NCI-H2196 (cell line): Measurements from ENCODE around the gene HACD1.

Experiments used
- DNase-seq: peaks from one replicate; lab custom pipeline; 2025; ENCODE audit not compliant: unreplicated experiment; lab: John Stamatoyannopoulos, UW

HACD1 gene

DNA sequence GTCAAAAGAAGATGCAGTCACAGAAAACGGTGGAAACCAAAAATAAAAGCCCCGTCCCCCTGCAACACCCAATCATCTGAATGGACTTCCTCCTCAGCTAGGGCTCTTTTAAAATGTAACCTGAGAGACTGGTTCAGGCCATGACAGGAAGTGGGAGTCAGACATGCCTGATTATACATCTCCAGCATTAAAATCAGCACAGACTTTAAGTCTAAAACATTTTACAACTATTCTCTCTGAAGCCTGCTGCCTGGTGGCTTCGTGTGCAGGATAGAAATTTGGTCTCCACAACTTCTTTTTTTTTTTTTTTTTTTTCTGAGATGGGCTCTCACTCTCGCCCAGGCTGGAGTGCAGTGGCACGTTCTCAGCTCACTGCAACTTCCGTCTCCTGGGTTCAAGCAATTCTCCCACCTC, 30.3 kb downstream of the HACD1 start:
- no peak for DNase-seq

DNA sequence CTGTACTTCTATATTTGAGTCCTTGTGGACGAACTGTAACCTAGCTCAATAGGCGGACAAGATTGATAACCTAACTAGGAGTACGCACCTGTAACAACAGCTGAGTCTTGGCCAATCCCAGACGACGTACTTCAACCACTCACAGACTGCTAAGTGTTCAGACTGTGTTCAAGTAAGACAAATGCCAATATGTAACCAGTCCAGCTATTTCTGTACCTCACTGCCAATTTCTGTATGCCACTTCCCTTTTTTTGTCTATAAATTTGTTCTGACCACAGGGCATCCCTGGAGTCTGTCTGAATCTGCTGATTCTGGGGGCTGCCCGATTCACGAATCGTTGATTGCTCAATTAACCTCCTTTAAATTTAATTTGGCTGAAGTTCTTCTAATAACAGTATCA, 32.2 kb downstream of the HACD1 start:
- no peak for DNase-seq

DNA sequence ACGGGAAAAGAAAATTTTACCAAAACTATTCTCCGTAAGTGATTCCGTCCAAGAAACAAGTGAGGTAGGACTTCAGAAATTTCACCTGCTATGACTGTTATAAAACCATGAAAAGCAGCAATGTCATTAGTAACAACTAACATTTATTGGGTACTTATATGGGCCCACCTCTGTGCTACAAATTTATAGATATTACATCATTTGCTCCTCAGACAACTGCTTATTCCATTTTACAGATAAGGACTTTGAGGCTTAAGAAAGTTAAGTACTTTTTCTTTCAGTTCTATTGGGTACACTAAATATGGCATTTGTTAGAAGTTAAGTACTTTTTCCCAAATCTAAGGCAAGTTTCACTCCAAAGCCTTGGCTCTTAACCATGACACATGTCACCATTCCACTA, 36.3 kb downstream of the HACD1 start:
- no peak for DNase-seq

DNA sequence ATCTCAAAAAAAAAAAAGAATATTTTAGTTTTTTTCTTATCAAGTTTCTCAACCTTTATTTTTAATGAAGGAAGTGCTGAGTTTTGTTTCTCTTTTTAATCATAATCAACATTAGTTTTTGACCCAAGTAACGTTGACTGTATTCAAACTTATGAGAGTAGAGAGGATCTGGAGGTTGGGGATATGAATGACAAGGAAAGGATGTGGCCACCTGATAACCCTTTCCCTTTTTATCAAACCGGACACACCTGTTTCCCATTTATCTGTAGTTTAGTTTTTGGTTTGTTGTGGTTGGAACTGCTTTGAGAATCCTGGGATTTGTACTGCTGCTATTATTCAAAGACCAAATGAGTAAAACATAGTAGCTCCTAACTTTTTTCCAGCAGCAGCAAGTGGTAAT, 38.6 kb downstream of the HACD1 start:
- no peak for DNase-seq

DNA sequence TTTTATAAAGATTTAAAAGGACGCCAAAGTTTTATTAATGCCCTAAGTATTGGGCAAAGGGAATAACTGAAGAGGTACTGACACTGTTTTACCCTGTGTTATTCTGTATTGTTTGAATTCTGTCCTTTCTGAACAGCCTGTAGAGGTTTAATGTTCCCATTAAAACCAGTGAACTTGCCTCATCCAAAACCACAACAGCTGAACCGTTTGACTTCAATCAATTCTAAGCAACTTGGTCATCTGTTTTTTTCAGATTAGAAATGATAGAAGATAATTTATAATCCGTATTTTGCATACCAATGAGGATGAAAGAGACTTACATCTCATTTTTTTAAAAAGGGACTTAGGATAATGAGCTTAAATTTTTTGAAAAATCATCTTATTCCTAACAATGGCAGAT, 40.4 kb downstream of the HACD1 start:
- no peak for DNase-seq

DNA sequence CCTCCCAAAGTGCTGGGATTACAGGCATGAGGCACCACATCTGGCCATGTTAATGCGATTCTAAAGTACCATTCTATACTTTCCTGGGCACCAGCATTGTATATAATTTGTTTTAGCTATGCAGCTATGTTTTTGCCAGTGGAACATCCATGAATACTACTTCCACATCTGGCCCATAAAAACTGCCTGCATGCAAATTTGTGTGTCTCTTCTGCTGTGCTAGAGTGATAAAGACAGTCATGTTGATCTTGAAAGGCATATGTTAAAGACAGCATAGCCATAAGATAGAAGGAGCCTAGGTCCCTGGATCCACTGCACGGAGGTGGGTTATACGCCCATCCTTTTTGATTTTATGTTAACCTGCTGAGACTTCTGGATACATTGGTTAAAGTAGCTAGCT, 52.3 kb downstream of the HACD1 start:
- no peak for DNase-seq

DNA sequence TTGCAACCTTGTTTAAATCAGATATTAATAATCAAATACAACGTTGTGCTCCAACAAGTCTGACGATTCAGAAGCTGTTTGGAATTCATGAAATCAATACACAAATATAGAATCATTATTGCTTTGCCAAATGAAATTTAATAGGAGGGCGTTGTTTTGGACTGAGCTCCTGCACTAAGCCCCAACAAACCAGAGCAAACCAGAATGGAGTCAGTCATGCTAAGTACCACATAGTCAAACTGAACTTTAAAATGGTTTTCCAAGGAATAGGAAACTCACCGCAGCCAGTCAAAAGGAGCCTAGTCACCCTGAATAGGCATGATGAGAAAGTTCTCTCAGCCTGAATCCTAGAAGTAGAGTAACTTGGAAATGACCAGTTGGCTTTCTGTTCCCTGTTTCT, 53.7 kb downstream of the HACD1 start:
- DNase-seq: no peak

DNA sequence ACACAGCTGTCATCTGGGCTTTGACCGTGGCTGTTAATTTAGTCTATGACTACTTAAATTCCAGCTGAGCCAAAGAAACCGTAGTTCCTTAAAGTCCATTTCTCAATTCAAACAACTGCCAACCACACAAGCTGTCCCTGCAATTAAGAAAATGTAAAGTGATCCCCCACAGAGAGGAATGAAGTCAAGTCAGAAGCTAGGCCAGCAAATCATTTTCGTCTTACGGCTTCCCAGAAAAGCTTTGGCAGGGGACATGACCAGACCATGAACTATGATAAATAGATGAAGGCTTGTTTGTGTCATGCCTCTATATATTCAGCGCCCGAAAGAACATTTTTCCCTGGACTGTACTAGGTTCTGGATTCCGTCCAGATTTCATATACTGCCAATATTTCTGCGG, 54.6 kb downstream of the HACD1 start:
- no peak for DNase-seq

DNA sequence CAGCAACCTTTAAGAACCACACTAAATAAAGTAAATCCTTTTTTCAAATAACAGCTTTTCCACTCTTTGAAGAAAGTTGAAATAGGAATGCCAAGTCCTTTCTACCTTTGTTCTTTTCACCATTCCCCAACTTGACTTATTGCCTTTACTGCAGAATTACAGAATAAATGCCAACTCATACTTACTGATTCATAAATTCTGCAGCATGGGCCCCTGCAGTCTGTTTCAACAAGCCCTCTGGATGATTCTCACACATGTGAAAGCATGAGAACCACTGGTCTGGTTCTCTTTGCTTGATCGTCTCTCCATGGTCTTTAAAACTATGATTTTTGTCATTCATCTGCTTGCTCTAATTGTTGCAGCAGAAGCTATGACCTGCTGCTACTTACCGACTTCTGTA, 56.1 kb downstream of the HACD1 start:
- DNase-seq: no peak

DNA sequence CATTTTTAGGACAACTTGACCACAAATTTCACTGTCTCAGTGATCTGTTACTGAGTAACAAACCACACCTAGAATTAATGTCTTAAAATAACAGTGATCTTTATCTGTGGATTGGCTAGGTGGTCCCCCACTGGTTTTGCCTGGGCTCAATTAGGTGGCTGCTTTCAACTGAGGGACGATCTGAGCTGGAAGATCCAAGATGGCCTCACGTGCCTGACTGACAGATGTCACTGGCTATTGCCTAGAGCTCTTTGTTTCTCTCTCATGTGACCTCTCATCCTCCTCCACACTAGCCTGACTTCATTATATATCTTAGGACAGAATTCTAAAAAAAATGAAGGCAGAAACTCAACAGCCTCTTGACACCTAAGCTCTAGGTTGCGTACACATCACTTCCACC, 59.7 kb downstream of the HACD1 start:
- no peak for DNase-seq

DNA sequence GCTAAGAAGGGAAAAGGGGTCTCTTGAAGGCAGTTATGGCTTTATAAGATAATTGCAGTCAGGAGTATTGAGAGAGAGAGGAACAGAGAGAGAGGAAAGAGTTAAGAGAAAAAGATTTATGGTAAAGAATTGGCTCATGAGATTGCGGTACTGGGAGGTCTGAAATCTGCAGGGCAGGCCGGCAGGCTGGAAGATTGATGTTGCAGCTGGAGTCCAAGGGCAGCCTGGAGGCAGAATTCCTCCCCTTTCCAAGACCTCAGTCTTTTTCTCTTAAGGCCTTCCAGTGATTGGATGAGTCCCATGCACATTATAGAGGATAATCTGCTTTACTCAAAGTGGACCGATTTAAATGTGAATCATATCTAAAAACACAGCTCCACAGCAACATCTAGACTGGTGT, 68.4 kb downstream of the HACD1 start:
- DNase-seq: no peak

DNA sequence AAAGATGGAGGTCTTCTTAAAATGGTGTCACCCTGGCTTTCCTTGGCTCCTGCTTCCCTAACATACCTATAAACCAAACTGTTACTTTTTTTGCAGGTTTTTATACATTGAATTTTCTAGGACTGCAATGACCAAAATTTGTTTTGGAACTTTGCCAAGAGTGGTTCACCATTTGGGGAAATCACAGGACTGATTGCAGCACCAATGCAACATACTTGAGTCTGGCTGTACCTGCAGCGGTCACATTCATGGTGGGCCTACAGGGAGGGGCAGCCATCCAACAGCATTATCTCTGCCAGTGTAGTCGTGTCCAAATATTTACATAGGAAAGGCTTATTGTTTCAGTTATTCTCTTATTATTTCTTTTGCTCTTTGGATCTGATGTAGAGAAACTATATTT, 69.0 kb downstream of the HACD1 start:
- no peak for DNase-seq

DNA sequence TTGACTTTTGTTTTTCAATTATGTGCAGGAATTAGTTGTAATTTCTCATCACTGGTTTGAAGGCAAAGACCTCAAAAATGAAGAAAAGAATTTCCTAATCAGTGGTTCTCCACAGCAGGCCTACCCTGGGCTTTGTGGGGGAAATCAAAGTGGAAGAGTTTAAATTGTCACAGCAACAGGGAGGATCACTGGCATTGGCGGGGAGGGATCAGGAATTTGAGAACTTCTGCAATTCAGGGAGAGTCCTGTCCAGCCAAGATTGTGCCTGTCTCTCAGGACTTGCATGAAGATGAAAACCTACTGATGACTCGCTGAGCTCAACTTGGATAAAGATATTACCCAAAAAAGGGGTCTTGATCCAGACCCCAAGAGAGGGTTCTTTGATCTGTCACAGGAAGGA, 70.1 kb downstream of the HACD1 start:
- no peak for DNase-seq

DNA sequence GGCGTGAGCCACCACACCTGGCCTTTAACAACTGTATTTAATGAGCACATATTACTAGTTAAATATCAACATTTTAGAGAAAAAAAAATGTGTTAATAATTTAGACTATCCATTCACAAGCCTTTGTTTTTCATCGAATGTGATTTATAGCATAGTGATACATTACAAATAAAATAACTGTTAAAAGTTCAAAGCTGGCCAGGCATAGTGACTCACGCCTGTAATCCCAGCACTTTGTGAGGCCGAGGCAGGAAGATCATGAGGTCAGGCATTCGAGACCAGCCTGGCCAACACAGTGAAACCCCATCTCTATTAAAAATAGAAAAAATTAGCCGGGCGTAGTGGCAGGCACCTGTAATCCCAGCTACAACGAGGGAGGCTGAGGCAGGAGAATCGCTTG, 72.7 kb downstream of the HACD1 start:
- DNase-seq: no peak
